Occipital lobe (tissue), 2 donors: ENCODE measurements around the gene MANF. TPM values are rescaled to one million over a fixed set of nuclear protein-coding genes. Genes with fewer than 3 reads are reported as not detected.

Experiments used
- DNase-seq: peaks from one replicate; lab custom pipeline; 2025; lab: John Stamatoyannopoulos, UW
- total RNA-seq: library from RNA; depleted of rRNA; stranded (reverse); fragments of >200 nt; gene quantifications from one replicate; pipeline ENCODE4 v1.2.3, GENCODE V29; 2014

The MANF gene
- total RNA-seq, 1 donor from 2014 or later: 22.3 TPM

DNA sequence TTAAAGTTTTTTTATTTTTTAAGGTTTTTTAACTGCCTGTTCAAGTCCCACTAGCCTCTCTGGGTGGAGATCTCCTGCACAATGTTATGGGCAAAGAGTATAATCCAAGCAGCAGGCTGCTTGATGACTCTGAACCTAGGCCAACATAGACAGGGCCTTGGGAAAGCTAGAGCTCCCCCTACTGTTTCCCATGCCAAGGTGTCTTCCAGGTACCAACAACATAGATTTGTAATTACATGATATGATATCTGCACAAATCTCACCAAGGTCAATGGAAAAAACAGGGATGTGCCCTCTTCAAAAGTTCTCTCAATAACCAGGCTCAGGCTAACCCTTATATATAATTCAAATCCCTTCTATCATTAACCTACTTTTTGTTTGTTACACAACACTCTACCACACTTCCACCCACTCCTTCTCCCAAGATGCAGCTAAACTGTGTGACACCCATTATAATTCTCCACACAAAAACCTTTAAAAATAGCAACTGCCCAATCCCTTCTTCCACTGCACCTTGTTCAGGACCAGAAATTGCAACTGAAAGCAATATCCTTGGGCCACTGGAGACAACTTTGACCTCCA, 49.7 kb downstream of the MANF start:
- DNase-seq: no peak

DNA sequence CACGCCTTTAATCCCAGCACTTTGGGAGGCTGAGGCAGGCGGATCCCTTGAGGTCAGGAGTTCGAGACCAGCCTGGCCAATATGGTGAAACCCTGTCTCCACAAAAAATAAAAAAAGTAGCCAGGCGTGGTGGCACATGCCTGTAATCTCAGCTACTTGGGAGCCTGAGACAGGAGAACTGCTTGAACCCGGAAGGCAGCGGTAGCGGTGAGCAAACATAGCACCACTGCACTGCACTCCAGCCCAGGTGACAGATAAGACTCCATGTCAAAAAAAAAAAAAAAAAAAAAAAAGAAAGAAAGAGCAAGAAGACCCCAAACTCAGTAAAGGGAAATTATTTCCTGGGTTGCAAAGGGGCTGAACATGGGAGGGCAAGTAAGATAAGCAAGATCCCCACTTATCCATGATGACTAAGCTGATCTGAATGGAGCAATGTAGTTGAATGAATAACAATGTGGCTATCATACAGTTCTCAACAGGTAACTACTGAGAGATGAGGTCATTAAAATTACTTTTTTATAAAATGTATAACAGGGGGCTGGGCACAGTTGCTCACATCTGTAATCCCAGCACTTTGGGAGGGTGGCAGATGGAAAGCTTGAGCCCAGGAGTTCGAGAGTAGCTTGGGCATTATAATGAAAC, 52.0 kb downstream of the MANF start:
- no peak for DNase-seq

Other genes with a start within 250 kb of the MANF start
- 33.5 TPM for gene RBM15B, start 6.0 kb downstream of the MANF start, total RNA-seq
- 26.8 TPM for gene DCAF1, start 114.7 kb downstream of the MANF start, total RNA-seq
- gene RAD54L2, start 153.4 kb downstream of the MANF start, total RNA-seq: 23.2 TPM